Embryonic facial prominence (tissue), 1 donor: ENCODE data around the gene MYCN.
A peak's percentile ranks its signal among the peaks of the same experiment; 100 is the strongest.
"Not testable (repeated sequence)": the region's sequence is repeated elsewhere in the genome, so short reads cannot be mapped to it uniquely, and the experiment has no call there.

Experiments
- DNase-seq: peaks from one replicate; pipeline ENCODE4 v3.0.0-alpha.2; 2016; ENCODE audit errors: extremely low spot score

Gene MYCN

GRCh38 chr2:15943378-15944280, 3.3 kb downstream of the MYCN start:
- DNase-seq, result peak; percentile 37

GRCh38 chr2:15944325-15945017, 4.1 kb downstream of the MYCN start:
- no peak for DNase-seq

DNA sequence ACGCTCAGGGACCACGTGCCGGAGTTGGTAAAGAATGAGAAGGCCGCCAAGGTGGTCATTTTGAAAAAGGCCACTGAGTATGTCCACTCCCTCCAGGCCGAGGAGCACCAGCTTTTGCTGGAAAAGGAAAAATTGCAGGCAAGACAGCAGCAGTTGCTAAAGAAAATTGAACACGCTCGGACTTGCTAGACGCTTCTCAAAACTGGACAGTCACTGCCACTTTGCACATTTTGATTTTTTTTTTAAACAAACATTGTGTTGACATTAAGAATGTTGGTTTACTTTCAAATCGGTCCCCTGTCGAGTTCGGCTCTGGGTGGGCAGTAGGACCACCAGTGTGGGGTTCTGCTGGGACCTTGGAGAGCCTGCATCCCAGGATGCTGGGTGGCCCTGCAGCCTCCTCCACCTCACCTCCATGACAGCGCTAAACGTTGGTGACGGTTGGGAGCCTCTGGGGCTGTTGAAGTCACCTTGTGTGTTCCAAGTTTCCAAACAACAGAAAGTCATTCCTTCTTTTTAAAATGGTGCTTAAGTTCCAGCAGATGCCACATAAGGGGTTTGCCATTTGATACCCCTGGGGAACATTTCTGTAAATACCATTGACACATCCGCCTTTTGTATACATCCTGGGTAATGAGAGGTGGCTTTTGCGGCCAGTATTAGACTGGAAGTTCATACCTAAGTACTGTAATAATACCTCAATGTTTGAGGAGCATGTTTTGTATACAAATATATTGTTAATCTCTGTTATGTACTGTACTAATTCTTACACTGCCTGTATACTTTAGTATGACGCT, 5.8 kb downstream of the MYCN start:
- no peak for DNase-seq

DNA sequence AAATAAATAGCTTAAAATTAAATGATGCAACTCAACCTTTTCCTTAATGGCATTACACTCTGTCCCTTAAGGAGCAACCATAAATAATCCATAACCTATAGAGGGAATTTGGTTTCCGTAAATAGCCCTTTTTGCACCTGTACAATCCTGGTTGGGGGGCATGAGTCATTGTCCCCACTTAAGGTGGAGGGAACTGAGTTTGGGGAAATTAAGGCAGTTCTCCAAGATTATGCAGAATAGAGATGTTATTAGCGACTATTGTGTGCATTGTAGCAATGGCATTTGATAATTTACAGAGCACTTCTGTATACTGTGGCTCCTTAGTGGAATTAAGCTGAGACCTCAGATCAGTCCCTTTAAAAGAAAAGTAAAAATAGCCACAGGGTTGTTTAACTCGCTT, 6.6 kb downstream of the MYCN start:
- no peak for DNase-seq

- no peak for DNase-seq
Measured at GRCh38 chr2:15947431-15947830, 7.1 kb downstream of the MYCN start.

DNA sequence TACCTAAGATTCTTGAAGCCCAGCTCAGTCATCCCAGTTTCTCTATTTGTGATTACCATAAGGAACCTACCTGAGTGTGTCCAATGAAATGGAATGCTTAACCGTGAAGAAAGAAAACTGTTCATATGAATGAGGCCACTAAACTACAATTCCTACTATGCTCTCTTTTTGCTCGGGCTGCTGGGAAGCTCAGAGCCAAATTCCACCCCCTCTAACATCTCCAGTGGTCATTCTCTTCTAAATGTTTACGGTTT, 8.3 kb downstream of the MYCN start:
- no peak for DNase-seq

DNA sequence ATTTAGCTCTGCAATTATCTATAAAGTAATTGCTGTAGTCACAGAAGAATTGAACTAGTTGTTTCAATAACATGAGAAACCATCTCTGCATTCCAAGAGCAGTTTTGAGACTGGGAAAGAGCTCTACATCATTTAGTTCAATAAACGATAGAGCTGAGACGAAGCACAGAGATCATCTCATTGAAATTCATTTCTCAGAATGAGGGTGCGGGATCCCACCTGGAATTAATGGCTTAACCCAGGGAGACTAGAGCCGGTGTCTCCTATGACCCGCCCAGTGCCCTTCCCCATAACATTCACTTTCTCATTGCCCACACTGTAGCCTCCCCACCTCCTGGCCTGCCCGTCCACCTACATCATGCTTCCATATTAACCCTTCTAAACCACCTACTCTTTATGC, 8.8 kb downstream of the MYCN start:
- DNase-seq, result no peak

GRCh38 chr2:15949551-15949950, 9.2 kb downstream of the MYCN start:
- no peak for DNase-seq

GRCh38 chr2:15950088-15950952, 10.0 kb downstream of the MYCN start:
- DNase-seq, result no peak

DNA sequence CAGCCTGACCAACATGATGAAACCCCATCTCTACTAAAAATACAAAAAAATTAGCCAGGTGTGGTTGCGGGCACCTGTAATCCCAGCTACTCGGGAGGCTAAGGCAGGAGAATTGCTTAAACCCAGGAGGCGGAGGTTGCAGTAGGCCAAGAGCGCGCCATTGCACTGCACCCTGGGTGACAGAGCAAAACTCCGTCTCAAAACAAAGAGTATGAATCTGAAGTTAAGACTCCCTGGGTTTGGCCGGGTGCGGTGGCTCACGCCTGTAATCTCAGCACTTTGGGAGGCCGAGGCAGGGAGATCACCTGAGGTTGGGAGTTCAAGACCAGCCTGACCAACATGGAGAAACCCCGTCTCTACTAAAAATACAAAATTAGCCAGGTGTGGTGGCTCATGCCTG, 11.6 kb downstream of the MYCN start:
- DNase-seq, result not testable (repeated sequence)

- DNase-seq, result no peak
Measured at GRCh38 chr2:15952451-15953146, 12.2 kb downstream of the MYCN start.

- no peak for DNase-seq
Measured at GRCh38 chr2:15953147-15953630, 12.8 kb downstream of the MYCN start.

DNA sequence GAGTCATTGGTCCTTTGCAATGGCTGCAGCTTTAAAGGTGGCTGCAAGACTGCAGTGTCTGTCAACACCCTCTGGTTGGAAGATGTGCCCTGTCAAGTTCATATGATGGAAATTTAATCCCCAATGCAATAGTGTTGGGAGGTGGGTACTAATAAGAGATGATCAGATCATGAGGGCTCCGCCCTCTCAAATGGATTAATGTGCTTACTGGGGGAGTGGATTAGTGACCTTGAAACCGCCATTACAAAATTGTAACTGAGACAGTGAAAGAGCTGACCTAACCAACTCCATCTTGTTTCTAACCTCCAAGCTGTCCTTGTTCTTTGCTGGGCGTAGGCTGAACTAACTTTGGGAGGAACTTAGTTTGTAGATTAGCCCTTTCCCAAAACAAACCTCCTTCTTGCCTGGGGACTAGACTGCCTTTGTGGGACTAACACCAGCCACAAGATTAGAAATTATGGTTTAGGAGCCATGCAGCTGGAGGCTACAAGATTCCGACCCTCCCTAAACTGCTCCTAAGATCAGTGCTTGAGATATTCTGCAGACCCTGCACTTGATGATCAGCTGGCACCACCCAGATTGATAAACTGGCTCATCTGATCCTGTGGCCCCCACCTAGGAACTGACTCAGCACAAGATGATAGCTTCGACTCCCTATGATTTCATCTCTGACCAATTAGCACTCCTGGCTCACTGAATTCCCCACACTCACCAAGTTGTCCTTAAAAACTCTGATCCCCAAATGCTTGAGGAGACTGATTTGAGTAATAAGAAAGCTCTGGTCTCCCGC, 13.7 kb downstream of the MYCN start:
- no peak for DNase-seq

DNA sequence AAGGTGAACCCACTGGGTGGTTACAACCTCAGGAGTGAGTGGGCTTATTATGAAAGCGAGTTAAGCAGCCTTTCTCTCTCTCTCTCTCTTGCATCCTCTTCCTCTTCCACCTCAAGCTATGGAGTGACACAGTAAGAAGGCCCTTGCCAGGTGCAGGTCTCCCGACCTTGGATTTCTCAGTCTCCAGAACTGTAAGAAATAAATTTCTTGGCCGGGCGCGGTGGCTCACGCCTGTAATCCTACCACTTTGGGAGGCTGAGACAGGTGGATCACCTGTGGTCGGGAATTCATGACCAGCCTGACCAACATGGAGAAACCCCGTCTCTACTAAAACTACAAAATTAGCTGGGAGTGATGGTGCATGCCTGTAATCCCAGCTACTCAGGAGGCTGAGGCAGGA, 14.4 kb downstream of the MYCN start:
- no peak for DNase-seq

DNA sequence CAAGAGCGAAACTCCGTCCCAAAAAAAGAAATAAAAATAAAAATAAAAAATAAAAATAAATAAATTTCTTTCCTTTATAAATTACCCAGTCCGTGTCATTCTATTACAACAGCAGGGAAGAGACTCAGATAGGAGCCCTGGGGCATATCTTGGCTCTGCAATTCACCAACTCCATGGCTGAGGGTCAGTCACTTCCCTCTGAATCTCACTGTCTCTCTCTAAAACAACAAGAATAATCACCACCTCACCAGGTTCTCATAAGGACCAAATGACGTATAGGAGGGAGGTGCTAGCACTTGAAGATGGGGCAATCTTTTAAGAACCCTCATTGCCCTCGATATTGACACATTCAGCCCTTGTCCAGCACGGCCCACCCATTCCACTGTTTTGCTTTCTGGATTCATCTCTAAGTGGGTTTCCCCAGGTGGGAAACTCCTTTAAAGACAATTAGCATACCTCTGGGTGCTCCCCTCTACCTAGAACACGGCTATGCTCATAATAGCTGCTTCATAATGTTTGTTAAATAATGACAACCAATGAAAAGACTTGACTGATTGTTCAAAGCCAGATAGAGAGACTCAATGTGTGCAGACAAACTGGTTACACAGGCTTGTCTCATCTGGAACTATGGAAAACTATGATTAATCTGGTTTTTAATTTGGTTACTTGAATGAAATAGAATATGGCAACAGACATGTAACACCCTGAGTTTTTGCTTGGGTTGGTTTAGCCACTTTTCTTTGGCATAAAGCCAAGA, 15.1 kb downstream of the MYCN start:
- DNase-seq, result no peak

GRCh38 chr2:15956230-15956629, 15.9 kb downstream of the MYCN start:
- no peak for DNase-seq

GRCh38 chr2:15956751-15957736, 16.7 kb downstream of the MYCN start:
- DNase-seq, result no peak
